ENCODE data around the gene PRMT1.
"Not testable (repeated sequence)": the region's sequence is repeated elsewhere in the genome, so short reads cannot be mapped to it uniquely, and the experiment has no call there.

Gene PRMT1

GRCh38 chr19:49712397-49712859 lies 35.4 kb downstream of the PRMT1 start:
- H3K4me3 ChIP-seq (ENCODE audit: low read depth, low read length): no peak overlapping the region
- no peak for TF ChIP-seq CTCF (IDR thresholded peaks at IDR 0.05; ENCODE audit: low read depth, low read length, missing control alignments)
- no peak for DNase-seq (ENCODE audit: low read depth)

- no peak overlapping the region for H3K4me3 ChIP-seq (ENCODE audit: low read depth, low read length)
- TF ChIP-seq CTCF (IDR thresholded peaks at IDR 0.05; ENCODE audit: low read depth, low read length, missing control alignments): no peak
- DNase-seq (ENCODE audit: low read depth): no peak
Observed at GRCh38 chr19:49713236-49713845, 36.3 kb downstream of the PRMT1 start.

GRCh38 chr19:49716154-49716553 lies 39.1 kb downstream of the PRMT1 start:
- TF ChIP-seq CTCF (IDR thresholded peaks at IDR 0.05; ENCODE audit: low read depth, low read length, missing control alignments): no peak
- H3K4me3 ChIP-seq (ENCODE audit: low read depth, low read length): no peak overlapping the region
- DNase-seq (ENCODE audit: low read depth): no peak

GRCh38 chr19:49718511-49718910 lies 41.4 kb downstream of the PRMT1 start:
- no peak for DNase-seq (ENCODE audit: low read depth)
- no peak overlapping the region for H3K4me3 ChIP-seq (ENCODE audit: low read depth, low read length)
- no peak for TF ChIP-seq CTCF (IDR thresholded peaks at IDR 0.05; ENCODE audit: low read depth, low read length, missing control alignments)

- no peak overlapping the region for H3K4me3 ChIP-seq (ENCODE audit: low read depth, low read length)
- TF ChIP-seq CTCF (IDR thresholded peaks at IDR 0.05; ENCODE audit: low read depth, low read length, missing control alignments): no peak
- DNase-seq (ENCODE audit: low read depth): no peak
Observed at GRCh38 chr19:49718991-49719390, 41.9 kb downstream of the PRMT1 start.

- DNase-seq (ENCODE audit: low read depth); H3K4me3 ChIP-seq (ENCODE audit: low read depth, low read length): not testable (repeated sequence)
Observed at GRCh38 chr19:49719420-49719819, 42.3 kb downstream of the PRMT1 start.

GRCh38 chr19:49727217-49728030 lies 50.4 kb downstream of the PRMT1 start:
- DNase-seq (ENCODE audit: low read depth): no peak
- no peak overlapping the region for H3K4me3 ChIP-seq (ENCODE audit: low read depth, low read length)
- no peak for TF ChIP-seq CTCF (IDR thresholded peaks at IDR 0.05; ENCODE audit: low read depth, low read length, missing control alignments)

Measured in GM12864 (cell line).